ENCODE data around the gene ARL6IP1. TPM values are rescaled to one million over a fixed set of nuclear protein-coding genes. Genes with fewer than 3 reads are reported as not detected.

ARL6IP1 gene
- 100 to 1,000 TPM; 110 to 125 TPM for total RNA-seq

- CTCF ChIA-PET = interaction anchor here (0.6 to 4.6 kb wide), 25 partner anchors 9 to 275 kb away, joined by 3 to 90 read pairs (median 5); partner anchors contain the start of gene RPS15A
Observed at GRCh38 chr16:18801145-18801972, at the start of gene ARL6IP1. Gene ARL6IP1 (minus strand): TSS chr16:18801549. CDS start chr16:18801466, 83 bp downstream.

GRCh38 chr16:18846416-18846815 lies 45.1 kb upstream of the ARL6IP1 start:
- H3K36me3 Mint-ChIP-seq = peaks cover 53% of the 10 kb centered on the region
- POLR2A ChIA-PET = no interaction called here
- H3K4me1 Mint-ChIP-seq (ENCODE audit: low read depth) = no peaks in the 10 kb centered on the region
- H3K9me3 Mint-ChIP-seq = no peaks in the 10 kb centered on the region
- no peaks in the 10 kb centered on the region for H3K27me3 Mint-ChIP-seq
- H3K27ac Mint-ChIP-seq = peak overlapping the region; percentile 5
- intact Hi-C loops (cut with micrococcal nuclease) = no loop called here
- DNase-seq = no peak
- CTCF ChIA-PET = interaction anchor here (0.7 to 1.3 kb wide), 3 partner anchors 9 to 45 kb away, joined by 3 to 5 read pairs (median 3); partner anchors contain the start of gene ARL6IP1
- no peak overlapping the region for H3K4me3 Mint-ChIP-seq

More at GRCh38 chr16:18801145-18801972, at the start of gene ARL6IP1:
- H3K36me3 Mint-ChIP-seq = peaks cover 33% of the 10 kb centered on the region
- H3K4me3 Mint-ChIP-seq = peak within 1 kb of the TSS; percentile 98
- H3K9me3 Mint-ChIP-seq = no peaks in the 10 kb centered on the region
- intact Hi-C loops (cut with micrococcal nuclease) = loop anchor here (1.0 to 5.0 kb wide), 7 partner anchors 11 to 721 kb away; partner anchors contain the start of genes CCP110, COQ7, GDE1 and RPS15A
- peak within 1 kb of the TSS; percentile 95 for H3K27ac Mint-ChIP-seq
- peaks cover 2% of the 10 kb centered on the region for H3K27me3 Mint-ChIP-seq
- POLR2A ChIA-PET = interaction anchor here (0.7 to 7.2 kb wide), 5 partner anchors 12 to 124 kb away, joined by 3 to 126 read pairs (median 7); partner anchors contain the start of genes RPS15A and SMG1
- DNase-seq = peak; percentile 99
- peaks cover 57% of the 10 kb centered on the region for H3K4me1 Mint-ChIP-seq (ENCODE audit: low read depth)

GRCh38 chr16:18842565-18842964 lies 41.2 kb upstream of the ARL6IP1 start:
- Mint-ChIP-seq H3K36me3 (peaks cover 56% of the 10 kb centered on the region), H3K27ac (no peak overlapping the region), H3K9me3 (no peaks in the 10 kb centered on the region), H3K4me3 (no peak overlapping the region), H3K27me3 (no peaks in the 10 kb centered on the region), H3K4me1 (ENCODE audit: low read depth) (peaks cover 5% of the 10 kb centered on the region)
- DNase-seq = no peak
- intact Hi-C loops (cut with micrococcal nuclease) = no loop called here
- CTCF ChIA-PET = no interaction called here
- POLR2A ChIA-PET = no interaction called here

GRCh38 chr16:18841833-18842525 lies 40.6 kb upstream of the ARL6IP1 start:
- no peaks in the 10 kb centered on the region for H3K27me3 Mint-ChIP-seq
- peaks cover 57% of the 10 kb centered on the region for H3K36me3 Mint-ChIP-seq
- no peak overlapping the region for H3K27ac Mint-ChIP-seq
- ChIA-PET CTCF (no interaction called here), POLR2A (no interaction called here)
- H3K4me3 Mint-ChIP-seq = no peak overlapping the region
- no peak for DNase-seq
- peaks cover 10% of the 10 kb centered on the region for H3K4me1 Mint-ChIP-seq (ENCODE audit: low read depth)
- intact Hi-C loops (cut with micrococcal nuclease) = no loop called here
- H3K9me3 Mint-ChIP-seq = no peaks in the 10 kb centered on the region

- ChIA-PET POLR2A (no interaction called here), CTCF (interaction anchor here (1.3 kb wide), 1 partner anchor 247 kb away, joined by 3 read pairs; no protein-coding TSS in a partner anchor)
- H3K27ac Mint-ChIP-seq = no peak overlapping the region
- H3K36me3 Mint-ChIP-seq = peaks cover 63% of the 10 kb centered on the region
- DNase-seq = no peak
- H3K9me3 Mint-ChIP-seq = no peaks in the 10 kb centered on the region
- no peak overlapping the region for H3K4me3 Mint-ChIP-seq
- peaks cover 17% of the 10 kb centered on the region for H3K4me1 Mint-ChIP-seq (ENCODE audit: low read depth)
- intact Hi-C loops (cut with micrococcal nuclease) = loop anchor here (5.0 kb wide), 1 partner anchor 37 kb away; the partner anchor contains the start of gene ARL6IP1
- H3K27me3 Mint-ChIP-seq = no peaks in the 10 kb centered on the region
Observed at GRCh38 chr16:18839555-18839954, 38.2 kb upstream of the ARL6IP1 start.

GRCh38 chr16:18836702-18837101 lies 35.4 kb upstream of the ARL6IP1 start:
- Mint-ChIP-seq H3K9me3 (no peaks in the 10 kb centered on the region), H3K27me3 (no peaks in the 10 kb centered on the region), H3K27ac (peak overlapping the region; percentile 84), H3K36me3 (peaks cover 61% of the 10 kb centered on the region), H3K4me1 (ENCODE audit: low read depth) (peaks cover 17% of the 10 kb centered on the region), H3K4me3 (no peak overlapping the region)
- POLR2A ChIA-PET = interaction anchor here (1.0 to 1.4 kb wide), 5 partner anchors 33 to 109 kb away, joined by 3 to 7 read pairs (median 4); partner anchors contain the start of gene RPS15A
- CTCF ChIA-PET = interaction anchor here (1.2 to 3.2 kb wide), 2 partner anchors 17 to 35 kb away, joined by 3 to 12 read pairs; partner anchors contain the start of gene ARL6IP1
- intact Hi-C loops (cut with micrococcal nuclease) = loop anchor here (5.0 kb wide), 1 partner anchor 34 kb away; the partner anchor contains the start of gene ARL6IP1
- DNase-seq = no peak

GRCh38 chr16:18834864-18835263 lies 33.5 kb upstream of the ARL6IP1 start:
- Mint-ChIP-seq H3K36me3 (peaks cover 60% of the 10 kb centered on the region), H3K9me3 (no peaks in the 10 kb centered on the region), H3K4me1 (ENCODE audit: low read depth) (peaks cover 17% of the 10 kb centered on the region), H3K4me3 (no peak overlapping the region), H3K27ac (peak overlapping the region; percentile 23), H3K27me3 (no peaks in the 10 kb centered on the region)
- ChIA-PET POLR2A (no interaction called here), CTCF (interaction anchor here (1.8 to 3.2 kb wide), 2 partner anchors 15 to 33 kb away, joined by 3 to 12 read pairs; partner anchors contain the start of gene ARL6IP1)
- no peak for DNase-seq
- intact Hi-C loops (cut with micrococcal nuclease) = loop anchor here (5.0 kb wide), 1 partner anchor 33 kb away; the partner anchor contains the start of gene ARL6IP1

GRCh38 chr16:18833707-18834505 lies 32.6 kb upstream of the ARL6IP1 start:
- intact Hi-C loops (cut with micrococcal nuclease) = no loop called here
- peaks cover 17% of the 10 kb centered on the region for H3K4me1 Mint-ChIP-seq (ENCODE audit: low read depth)
- no peak for DNase-seq
- CTCF ChIA-PET = interaction anchor here (1.4 to 1.8 kb wide), 2 partner anchors 16 to 32 kb away, joined by 3 to 12 read pairs; partner anchors contain the start of gene ARL6IP1
- no peaks in the 10 kb centered on the region for H3K9me3 Mint-ChIP-seq
- POLR2A ChIA-PET = no interaction called here
- H3K36me3 Mint-ChIP-seq = peaks cover 62% of the 10 kb centered on the region
- no peak overlapping the region for H3K27ac Mint-ChIP-seq
- H3K27me3 Mint-ChIP-seq = no peaks in the 10 kb centered on the region
- H3K4me3 Mint-ChIP-seq = no peak overlapping the region

GRCh38 chr16:18832613-18833012 lies 31.3 kb upstream of the ARL6IP1 start:
- Mint-ChIP-seq H3K27ac (no peak overlapping the region), H3K36me3 (peaks cover 62% of the 10 kb centered on the region), H3K9me3 (no peaks in the 10 kb centered on the region), H3K4me3 (no peak overlapping the region), H3K27me3 (no peaks in the 10 kb centered on the region), H3K4me1 (ENCODE audit: low read depth) (peaks cover 17% of the 10 kb centered on the region)
- intact Hi-C loops (cut with micrococcal nuclease) = no loop called here
- CTCF ChIA-PET = interaction anchor here (0.8 to 1.0 kb wide), 2 partner anchors 12 to 119 kb away, joined by 3 read pairs; no protein-coding TSS in a partner anchor
- POLR2A ChIA-PET = no interaction called here
- DNase-seq = no peak

- DNase-seq = no peak
- H3K36me3 Mint-ChIP-seq = peaks cover 59% of the 10 kb centered on the region
- no peak overlapping the region for H3K4me3 Mint-ChIP-seq
- CTCF ChIA-PET = interaction anchor here (0.8 to 1.0 kb wide), 2 partner anchors 12 to 120 kb away, joined by 3 read pairs; no protein-coding TSS in a partner anchor
- H3K27me3 Mint-ChIP-seq = no peaks in the 10 kb centered on the region
- peaks cover 12% of the 10 kb centered on the region for H3K4me1 Mint-ChIP-seq (ENCODE audit: low read depth)
- POLR2A ChIA-PET = interaction anchor here (0.5 kb wide), 1 partner anchor 14 kb away, joined by 4 read pairs; no protein-coding TSS in a partner anchor
- no peaks in the 10 kb centered on the region for H3K9me3 Mint-ChIP-seq
- no peak overlapping the region for H3K27ac Mint-ChIP-seq
- intact Hi-C loops (cut with micrococcal nuclease) = no loop called here
Observed at GRCh38 chr16:18832006-18832405, 30.7 kb upstream of the ARL6IP1 start.

- H3K36me3 Mint-ChIP-seq = peaks cover 37% of the 10 kb centered on the region
Observed at GRCh38 chr16:18829251-18829650, 27.9 kb upstream of the ARL6IP1 start.

More at GRCh38 chr16:18829251-18829650, 27.9 kb upstream of the ARL6IP1 start:
- Mint-ChIP-seq H3K4me1 (ENCODE audit: low read depth) (peaks cover 5% of the 10 kb centered on the region), H3K27me3 (no peaks in the 10 kb centered on the region), H3K27ac (no peak overlapping the region), H3K9me3 (no peaks in the 10 kb centered on the region), H3K4me3 (no peak overlapping the region)
- POLR2A ChIA-PET = no interaction called here
- no peak for DNase-seq
- CTCF ChIA-PET = no interaction called here
- intact Hi-C loops (cut with micrococcal nuclease) = no loop called here
